ENCODE results near the gene PIP4K2C.

PIP4K2C gene

DNA sequence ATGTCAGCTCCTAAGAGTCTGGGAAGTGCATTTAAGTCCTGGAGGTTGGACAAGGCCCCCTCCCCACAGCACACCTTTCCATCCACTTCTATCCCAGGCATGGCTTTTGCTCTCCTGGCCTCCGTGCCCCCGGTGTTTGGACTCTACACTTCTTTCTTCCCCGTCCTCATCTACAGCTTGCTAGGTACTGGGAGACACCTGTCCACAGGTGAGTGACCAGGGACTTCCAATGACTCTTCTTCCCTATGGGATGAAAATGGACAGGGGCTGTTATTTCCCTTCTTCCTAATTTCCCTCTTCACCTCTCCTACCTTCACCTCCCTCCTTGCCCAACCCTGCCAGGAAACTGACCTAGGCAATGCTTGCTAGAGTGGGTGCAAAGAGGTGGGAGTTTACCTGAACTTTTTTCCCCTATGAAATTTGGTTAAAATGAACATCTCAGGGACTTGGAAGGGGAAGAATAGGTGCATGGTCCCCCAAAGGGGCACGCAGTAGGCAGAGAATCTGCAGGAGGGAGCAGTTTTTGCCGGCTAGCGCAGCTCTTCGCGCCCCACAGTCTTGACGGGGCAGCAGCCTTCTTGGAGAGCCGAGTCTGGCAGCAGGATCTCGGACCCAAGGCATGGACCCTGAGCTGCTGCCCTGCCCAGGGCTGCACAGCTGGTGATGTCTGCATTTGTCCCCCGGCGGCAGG lies 29.4 kb downstream of the PIP4K2C start:
- in situ Hi-C loops (cut with HindIII; ENCODE audit: low sequenced_read_pairs) = no loop called here

DNA sequence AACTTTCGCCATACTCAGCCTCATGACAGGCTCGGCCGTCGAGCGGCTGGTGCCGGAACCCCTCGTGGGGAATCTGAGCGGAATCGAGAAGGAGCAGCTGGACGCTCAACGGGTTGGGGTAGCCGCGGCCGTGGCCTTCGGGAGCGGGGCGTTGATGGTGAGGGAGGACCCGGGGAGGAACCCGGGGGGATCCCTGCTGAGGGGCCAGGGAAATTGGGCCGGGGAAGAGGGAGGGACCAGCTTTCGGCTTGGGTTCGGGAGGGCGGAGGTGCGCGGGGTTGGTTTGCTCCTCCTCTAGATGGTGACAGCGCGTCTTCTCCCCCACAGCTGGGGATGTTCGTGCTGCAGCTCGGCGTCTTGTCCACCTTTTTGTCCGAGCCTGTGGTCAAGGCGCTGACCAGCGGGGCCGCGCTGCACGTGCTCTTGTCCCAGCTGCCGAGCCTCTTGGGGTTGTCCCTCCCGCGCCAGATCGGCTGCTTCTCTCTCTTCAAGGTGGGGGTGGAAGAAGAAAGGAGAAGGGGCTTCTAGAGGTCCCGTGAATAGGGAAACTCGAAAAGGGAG lies 30.0 kb downstream of the PIP4K2C start:
- in situ Hi-C loops (cut with HindIII; ENCODE audit: low sequenced_read_pairs) = no loop called here

GRCh38 chr12:57621497-57622292 lies 30.7 kb downstream of the PIP4K2C start:
- in situ Hi-C loops (cut with HindIII; ENCODE audit: low sequenced_read_pairs) = no loop called here

GRCh38 chr12:57622293-57623245 lies 31.6 kb downstream of the PIP4K2C start:
- in situ Hi-C loops (cut with HindIII; ENCODE audit: low sequenced_read_pairs) = no loop called here

GRCh38 chr12:57623385-57623784 lies 32.4 kb downstream of the PIP4K2C start:
- in situ Hi-C loops (cut with HindIII; ENCODE audit: low sequenced_read_pairs) = no loop called here

DNA sequence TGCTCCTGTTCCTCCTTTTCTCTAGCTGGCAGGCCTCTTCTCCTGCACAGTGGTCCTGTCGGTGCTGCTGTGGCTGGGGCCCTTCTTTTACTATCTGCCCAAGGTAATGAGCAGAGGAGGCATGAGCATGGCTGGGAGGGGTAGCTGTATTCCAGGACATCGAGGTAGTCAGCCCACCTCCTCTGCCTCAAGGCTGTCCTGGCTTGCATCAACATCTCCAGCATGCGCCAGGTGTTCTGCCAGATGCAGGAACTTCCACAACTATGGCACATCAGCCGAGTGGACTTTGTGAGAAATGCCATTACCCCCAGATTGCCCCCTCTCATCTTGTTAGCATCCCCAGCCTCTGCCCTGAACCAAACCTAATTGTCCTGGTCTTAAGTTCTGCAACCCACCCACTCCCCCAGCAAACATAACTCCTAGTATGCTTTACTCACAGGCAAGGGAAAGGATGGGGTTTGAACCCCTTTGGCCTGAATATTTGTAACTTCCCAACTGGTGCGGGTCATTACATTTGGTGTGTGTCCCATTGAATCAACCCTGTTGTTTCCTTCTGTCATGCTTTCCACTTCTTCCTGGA lies 32.9 kb downstream of the PIP4K2C start:
- in situ Hi-C loops (cut with HindIII; ENCODE audit: low sequenced_read_pairs) = no loop called here

- in situ Hi-C loops (cut with HindIII; ENCODE audit: low sequenced_read_pairs) = no loop called here
These were observed 33.6 kb downstream of the PIP4K2C start for GRCh38 chr12:57624441-57625220.

GRCh38 chr12:57625261-57626032 lies 34.5 kb downstream of the PIP4K2C start:
- in situ Hi-C loops (cut with HindIII; ENCODE audit: low sequenced_read_pairs) = no loop called here

DNA sequence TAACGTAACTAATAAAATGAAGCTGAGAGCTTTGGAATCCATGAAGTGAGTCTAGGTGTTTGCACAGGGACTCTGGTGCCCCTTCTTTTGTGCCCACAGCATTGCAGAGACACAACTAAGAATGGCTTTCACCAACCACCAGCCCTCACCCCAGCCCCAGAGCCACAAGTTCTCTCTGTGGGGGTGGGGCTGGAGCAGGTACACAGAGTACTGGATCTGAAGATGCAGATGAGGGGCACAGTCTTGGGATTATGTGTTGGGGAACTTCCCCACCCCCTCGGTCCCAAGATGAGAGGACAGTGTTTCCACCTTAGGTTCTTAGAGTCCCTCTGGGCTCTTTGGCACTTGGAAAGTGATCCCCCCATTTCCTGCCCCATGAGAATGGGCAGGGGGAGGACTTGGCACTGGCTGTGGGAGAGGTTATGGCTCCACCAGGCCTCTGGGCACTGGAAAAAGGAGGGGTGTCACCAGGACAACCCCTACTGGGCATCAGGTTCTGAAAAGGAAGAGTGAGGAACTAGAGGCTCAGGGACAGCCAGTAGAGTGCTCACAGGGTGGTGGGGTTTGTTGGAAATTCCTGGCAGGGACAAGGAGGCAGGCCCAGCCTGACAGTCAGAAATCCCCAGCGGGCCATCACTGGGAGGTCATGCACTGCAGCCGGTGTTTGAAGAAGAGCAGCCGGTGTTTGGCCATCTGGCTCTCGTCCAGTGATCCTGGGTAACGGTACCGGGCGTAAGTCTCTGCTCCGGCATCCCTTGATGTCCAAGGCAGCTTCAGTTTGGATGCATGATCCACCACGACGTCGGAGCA lies 35.3 kb downstream of the PIP4K2C start:
- in situ Hi-C loops (cut with HindIII; ENCODE audit: low sequenced_read_pairs) = no loop called here

DNA sequence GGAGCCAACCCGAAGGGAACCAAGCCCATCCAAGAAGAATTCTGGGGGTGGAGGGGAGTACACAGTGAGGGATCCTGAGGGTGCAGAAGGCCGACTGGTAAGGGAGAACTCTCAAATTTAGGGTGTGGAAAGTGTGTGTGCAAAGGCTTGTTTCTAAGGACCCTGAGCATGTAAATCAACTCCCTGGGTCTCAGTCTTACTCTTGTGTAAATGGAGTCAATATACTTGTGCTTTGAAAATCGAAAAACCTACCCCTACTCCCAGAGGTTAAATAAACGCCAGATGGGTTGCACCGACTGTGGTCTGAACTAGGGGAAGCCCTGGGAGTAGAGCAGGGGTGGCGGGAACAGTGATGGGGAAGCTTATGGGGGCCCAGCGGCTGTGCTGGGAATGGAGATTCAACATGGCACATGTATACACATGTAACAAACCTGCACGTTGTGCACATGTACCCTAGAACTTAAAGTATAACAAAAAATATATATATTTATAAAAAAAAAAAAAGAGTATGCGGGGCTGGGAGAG lies 36.0 kb downstream of the PIP4K2C start:
- in situ Hi-C loops (cut with HindIII; ENCODE audit: low sequenced_read_pairs) = no loop called here

DNA sequence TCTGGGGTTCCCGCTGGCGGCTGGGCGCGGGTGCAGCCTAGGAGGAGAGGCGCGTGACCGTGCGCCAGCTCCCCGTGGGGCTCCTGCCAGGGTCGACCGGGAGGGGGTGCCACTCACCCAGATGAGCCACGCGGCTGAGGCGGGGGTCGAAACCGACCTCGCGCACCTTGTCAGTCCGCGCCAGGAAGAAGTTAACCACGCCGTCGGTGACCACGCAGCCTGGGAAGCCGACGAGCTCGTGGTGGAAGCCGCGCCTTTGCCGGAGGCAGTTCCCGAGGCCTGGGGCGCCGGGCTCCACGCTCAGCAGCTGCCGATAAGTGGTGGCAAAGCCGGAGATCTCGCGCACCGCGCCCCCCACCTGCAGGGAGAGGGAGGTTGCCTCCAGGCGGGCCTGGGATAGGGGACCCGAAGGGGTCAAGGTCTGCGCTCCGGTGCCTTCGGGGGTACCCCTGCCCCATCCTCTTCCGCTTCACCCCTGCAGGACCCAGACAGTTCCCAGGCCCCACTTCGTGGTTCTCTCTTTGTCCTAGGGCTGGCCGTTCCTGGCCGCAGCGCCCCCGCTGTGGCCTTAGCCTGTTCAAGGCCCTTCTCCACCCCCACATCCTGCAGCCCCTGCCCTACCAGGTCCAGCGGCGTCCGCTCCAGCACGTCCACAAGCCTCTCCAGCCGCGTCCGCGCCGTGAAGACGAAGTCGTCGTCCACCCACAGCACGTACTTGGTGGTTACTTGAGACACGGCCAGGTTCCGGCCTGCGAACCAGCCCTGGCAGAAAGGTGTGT lies 36.7 kb downstream of the PIP4K2C start:
- in situ Hi-C loops (cut with HindIII; ENCODE audit: low sequenced_read_pairs) = no loop called here

- in situ Hi-C loops (cut with HindIII; ENCODE audit: low sequenced_read_pairs) = no loop called here
These were observed 37.5 kb downstream of the PIP4K2C start for GRCh38 chr12:57628280-57629191.

GRCh38 chr12:57629897-57630471 lies 39.0 kb downstream of the PIP4K2C start:
- in situ Hi-C loops (cut with HindIII; ENCODE audit: low sequenced_read_pairs) = no loop called here

DNA sequence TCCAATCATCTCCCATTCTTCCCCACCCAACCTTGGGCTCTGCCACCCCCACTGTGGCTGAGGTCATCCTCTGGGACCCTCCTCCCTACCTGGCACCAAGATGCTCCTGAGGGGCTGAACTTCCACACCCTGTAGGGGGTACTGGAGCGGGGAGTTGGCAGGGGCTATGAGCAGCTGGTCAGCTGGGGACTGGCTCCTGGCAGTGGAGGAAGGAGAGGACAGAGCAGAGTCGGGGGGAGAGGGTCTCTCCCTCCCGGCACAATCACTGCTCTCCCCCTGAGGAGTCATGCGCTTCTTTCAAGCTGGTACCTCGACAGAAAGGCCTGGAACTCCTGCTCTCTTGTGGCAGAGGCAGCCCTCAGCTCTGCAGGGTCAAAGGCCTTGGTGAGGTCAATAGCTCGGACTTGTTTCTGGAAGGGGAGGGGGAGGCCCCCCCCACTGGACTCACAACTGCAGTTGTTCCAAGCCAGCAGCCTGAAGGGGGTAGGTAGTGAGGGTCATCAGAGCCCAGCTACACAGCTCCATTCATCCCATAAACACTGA lies 40.0 kb downstream of the PIP4K2C start:
- in situ Hi-C loops (cut with HindIII; ENCODE audit: low sequenced_read_pairs) = no loop called here

GRCh38 chr12:57631566-57632072 lies 40.6 kb downstream of the PIP4K2C start:
- in situ Hi-C loops (cut with HindIII; ENCODE audit: low sequenced_read_pairs) = no loop called here

All from DLD1 (cell line).